Immature natural killer cell (primary cell): Measurements from ENCODE around the gene PRDM2. TPM values are rescaled to one million over a fixed set of nuclear protein-coding genes. Genes with fewer than 3 reads are reported as not detected.

Experiments used
- DNase-seq, 3 donors: peaks; one replicate each; pipeline ENCODE4 v3.0.0; 2022; ENCODE audit warnings: mixed read lengths in 1 of 3
- H3K27ac Mint-ChIP-seq, 6 donors: one replicate each; pipeline ENCODE4 v1.8.0; 2020; ENCODE audit warnings: mixed read lengths in 6 of 6, mild to moderate bottlenecking in 5 of 6, inconsistent platforms in 4 of 6, moderate library complexity in 3 of 6
- H3K27me3 Mint-ChIP-seq, 3 donors: one replicate each; pipeline ENCODE4 v1.8.0; 2020 to 2021; ENCODE audit warnings: low read depth in 3 of 3, mild to moderate bottlenecking in 3 of 3, mixed read lengths in 3 of 3, moderate library complexity in 3 of 3, inconsistent platforms in 1 of 3
- H3K36me3 Mint-ChIP-seq, 3 donors: one replicate each; pipeline ENCODE4 v1.8.0; 2020; ENCODE audit warnings: mixed read lengths in 3 of 3, inconsistent platforms in 2 of 3, mild to moderate bottlenecking in 2 of 3
- H3K4me1 Mint-ChIP-seq, 2 donors: one replicate each; pipeline ENCODE4 v1.8.0; 2020; ENCODE audit warnings: inconsistent platforms in 2 of 2, mild to moderate bottlenecking in 2 of 2, mixed read lengths in 2 of 2, moderate library complexity in 1 of 2
- H3K4me3 Mint-ChIP-seq, 5 donors: one replicate each; pipeline ENCODE4 v1.8.0; 2020; ENCODE audit warnings: mild to moderate bottlenecking in 5 of 5, mixed read lengths in 5 of 5, inconsistent platforms in 3 of 5, moderate library complexity in 3 of 5
- H3K9me3 Mint-ChIP-seq, 6 donors: one replicate each; pipeline ENCODE4 v1.8.0; 2020; ENCODE audit warnings: mild to moderate bottlenecking in 6 of 6, mixed read lengths in 6 of 6, inconsistent platforms in 4 of 6, moderate library complexity in 3 of 6
- polyA plus RNA-seq, 3 donors: library from polyadenylated mRNA; unstranded; fragments of 300-500 nt; fragmentation: Illumina TruSeq; gene quantifications; one replicate each; pipeline ENCODE4 v1.2.3, GENCODE V29; 2021

PRDM2 gene
- polyA plus RNA-seq, 3 donors from 2014 or later = 9.6 to 34.1 (median 10.8) TPM

DNA sequence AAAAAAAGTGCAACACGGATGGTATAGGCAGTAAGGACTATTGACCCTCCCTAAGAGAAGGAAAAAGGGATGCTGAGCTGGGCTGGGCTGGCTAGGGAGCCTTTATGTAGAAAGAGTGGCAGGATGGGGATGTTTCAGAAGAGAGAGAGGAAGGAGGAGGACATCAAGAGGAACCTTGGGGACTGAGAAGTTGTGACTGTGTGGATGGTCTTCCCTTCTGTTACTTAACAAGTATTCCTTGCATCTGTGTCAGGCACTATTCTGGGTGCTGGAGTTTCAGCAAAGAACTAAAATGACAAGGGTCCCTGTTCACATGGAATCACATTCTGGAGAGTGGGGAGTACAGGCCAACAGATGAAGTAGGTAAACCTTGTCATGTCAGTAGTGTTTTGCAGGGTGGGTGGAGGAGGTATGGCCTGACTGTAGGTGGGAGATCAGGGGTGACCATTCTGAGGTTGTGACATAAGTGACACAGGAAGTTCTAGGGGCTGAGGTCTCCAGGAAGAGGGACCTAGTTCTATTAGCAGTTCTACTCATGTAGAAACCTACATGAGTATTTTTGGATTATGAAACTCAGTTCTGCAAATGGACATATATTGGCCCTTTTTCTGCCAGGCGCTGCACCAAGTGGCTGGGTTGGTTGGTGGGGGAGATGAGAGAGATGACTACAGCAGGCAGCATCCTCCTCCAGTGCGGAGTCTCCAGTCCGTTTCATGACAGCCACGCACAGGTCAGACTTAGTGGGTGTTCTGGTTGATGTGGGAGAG, 53.8 kb downstream of the PRDM2 start:
- no peaks in the 10 kb centered on the region for H3K36me3 Mint-ChIP-seq
- no peaks in the 10 kb centered on the region for H3K9me3 Mint-ChIP-seq
- DNase-seq = peak; percentile 23 to 37 (median 26)
- peaks cover 85 to 93% of the 10 kb centered on the region in 2 donors for H3K4me1 Mint-ChIP-seq
- peak overlapping the region; percentile 39 to 89 (median 78) for H3K27ac Mint-ChIP-seq
- H3K27me3 Mint-ChIP-seq = peaks cover 6 to 20% (median 10%) of the 10 kb centered on the region in 3 donors
- peak overlapping the region; percentile 52 to 72 (median 58) for H3K4me3 Mint-ChIP-seq

- peaks cover 92 to 96% of the 10 kb centered on the region in 2 donors for H3K4me1 Mint-ChIP-seq
- peak overlapping the region; percentile 39 to 88 (median 66) for H3K27ac Mint-ChIP-seq
- peak overlapping the region; percentile 25 to 72 (median 58) for H3K4me3 Mint-ChIP-seq
- no peaks in the 10 kb centered on the region for H3K36me3 Mint-ChIP-seq
- H3K27me3 Mint-ChIP-seq = peaks cover 2 to 15% (median 7%) of the 10 kb centered on the region in 3 donors
- no peak for DNase-seq
- no peaks in the 10 kb centered on the region for H3K9me3 Mint-ChIP-seq
These were observed 54.6 kb downstream of the PRDM2 start for GRCh38 chr1:13754510-13755103.

- H3K4me1 Mint-ChIP-seq = peaks cover 93 to 96% of the 10 kb centered on the region in 2 donors
- peaks cover 0 to 6% (median 0%) of the 10 kb centered on the region in 3 donors for H3K27me3 Mint-ChIP-seq
- no peak for DNase-seq
- peak overlapping the region in 5 of 6 donors; percentile 5 to 75 (median 63) for H3K27ac Mint-ChIP-seq
- H3K4me3 Mint-ChIP-seq = peak overlapping the region; percentile 9 to 57 (median 42)
- no peaks in the 10 kb centered on the region for H3K36me3 Mint-ChIP-seq
- no peaks in the 10 kb centered on the region for H3K9me3 Mint-ChIP-seq
These were observed 56.7 kb downstream of the PRDM2 start for GRCh38 chr1:13756557-13757315.

DNA sequence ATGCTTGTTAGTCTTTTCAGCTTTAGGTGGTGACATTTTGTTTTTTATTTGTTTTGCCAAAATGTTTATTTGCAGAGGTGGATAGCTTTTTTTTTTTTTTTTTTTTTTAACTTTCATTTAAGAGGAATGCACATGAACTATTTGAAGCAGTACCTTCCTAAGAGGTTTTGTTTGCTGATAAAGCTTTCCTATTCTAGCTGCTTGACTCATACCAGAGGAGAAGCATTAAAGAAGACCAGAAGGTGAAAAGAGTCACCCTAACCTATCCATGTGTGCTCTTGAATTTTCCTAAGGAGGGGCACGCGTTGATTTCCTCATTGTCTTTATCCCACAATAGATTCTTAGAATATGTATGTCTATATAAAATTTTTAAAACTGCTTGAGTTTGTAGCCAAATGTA, 57.7 kb downstream of the PRDM2 start:
- no peaks in the 10 kb centered on the region for H3K36me3 Mint-ChIP-seq
- H3K9me3 Mint-ChIP-seq = no peaks in the 10 kb centered on the region
- peak overlapping the region in 4 of 6 donors; percentile 7 to 84 (median 74) for H3K27ac Mint-ChIP-seq
- H3K4me1 Mint-ChIP-seq = peaks cover 93 to 96% of the 10 kb centered on the region in 2 donors
- DNase-seq = no peak
- H3K27me3 Mint-ChIP-seq = peaks cover 0 to 2% (median 0%) of the 10 kb centered on the region in 3 donors
- peak overlapping the region; percentile 53 to 71 (median 65) for H3K4me3 Mint-ChIP-seq

GRCh38 chr1:13759072-13759471, 59.1 kb downstream of the PRDM2 start:
- no peaks in the 10 kb centered on the region for H3K27me3 Mint-ChIP-seq
- no peaks in the 10 kb centered on the region for H3K9me3 Mint-ChIP-seq
- no peak overlapping the region for H3K27ac Mint-ChIP-seq
- no peak for DNase-seq
- no peaks in the 10 kb centered on the region for H3K36me3 Mint-ChIP-seq
- H3K4me3 Mint-ChIP-seq = peak overlapping the region in 4 of 5 donors; percentile 34 to 57 (median 45)
- H3K4me1 Mint-ChIP-seq = peaks cover 92 to 96% of the 10 kb centered on the region in 2 donors

GRCh38 chr1:13760340-13760739, 60.4 kb downstream of the PRDM2 start:
- Mint-ChIP-seq H3K27me3 (no peaks in the 10 kb centered on the region), H3K36me3 (no peaks in the 10 kb centered on the region), H3K9me3 (no peaks in the 10 kb centered on the region), H3K27ac (no peak overlapping the region), H3K4me3 (peak overlapping the region in 1 of 5 donors; percentile 36), H3K4me1 (peaks cover 92 to 96% of the 10 kb centered on the region in 2 donors)
- no peak for DNase-seq

- Mint-ChIP-seq H3K36me3 (no peaks in the 10 kb centered on the region), H3K27me3 (no peaks in the 10 kb centered on the region), H3K9me3 (no peaks in the 10 kb centered on the region), H3K4me3 (no peak overlapping the region), H3K27ac (peak overlapping the region in 1 of 6 donors; percentile 31), H3K4me1 (peaks cover 95 to 99% of the 10 kb centered on the region in 2 donors)
- DNase-seq = no peak
These were observed 60.9 kb downstream of the PRDM2 start for GRCh38 chr1:13760921-13761320.

GRCh38 chr1:13761883-13762282, 61.9 kb downstream of the PRDM2 start:
- Mint-ChIP-seq H3K4me1 (peaks cover 93 to 100% of the 10 kb centered on the region in 2 donors), H3K36me3 (no peaks in the 10 kb centered on the region), H3K27me3 (no peaks in the 10 kb centered on the region), H3K27ac (peak overlapping the region in 3 of 6 donors; percentile 7 to 54 (median 48)), H3K4me3 (peak overlapping the region in 1 of 5 donors; percentile 8), H3K9me3 (no peaks in the 10 kb centered on the region)
- no peak for DNase-seq

DNA sequence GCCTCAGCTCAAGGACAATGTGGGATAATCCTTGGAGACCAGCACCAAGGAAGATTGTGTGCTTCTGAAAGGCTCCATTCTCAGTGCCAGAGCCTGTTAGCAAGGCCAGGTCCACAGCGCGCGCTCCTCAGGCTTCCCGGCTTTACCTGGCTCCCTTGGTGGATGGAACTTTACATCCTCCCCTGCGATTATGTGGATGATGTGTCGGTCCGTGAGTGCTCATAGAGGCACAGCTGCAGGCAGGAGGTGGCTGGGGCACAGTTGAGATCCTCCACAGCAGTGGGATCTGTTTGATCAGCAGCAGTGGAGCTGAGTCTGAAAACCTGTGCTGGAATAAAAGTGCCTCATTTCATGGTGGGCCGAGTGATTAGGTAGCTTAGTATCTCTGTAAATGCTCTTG, 62.7 kb downstream of the PRDM2 start:
- Mint-ChIP-seq H3K9me3 (no peaks in the 10 kb centered on the region), H3K4me1 (peaks cover 87 to 95% of the 10 kb centered on the region in 2 donors), H3K4me3 (peak overlapping the region in 2 of 5 donors; percentile 12 to 24), H3K27me3 (no peaks in the 10 kb centered on the region), H3K27ac (peak overlapping the region in 4 of 6 donors; percentile 19 to 73 (median 46)), H3K36me3 (no peaks in the 10 kb centered on the region)
- DNase-seq = no peak

- no peak for DNase-seq
- Mint-ChIP-seq H3K27me3 (no peaks in the 10 kb centered on the region), H3K4me1 (peaks cover 81 to 89% of the 10 kb centered on the region in 2 donors), H3K4me3 (peak overlapping the region in 3 of 5 donors; percentile 14 to 63 (median 22)), H3K36me3 (no peaks in the 10 kb centered on the region), H3K27ac (peak overlapping the region in 5 of 6 donors; percentile 10 to 83 (median 22)), H3K9me3 (no peaks in the 10 kb centered on the region)
These were observed 63.2 kb downstream of the PRDM2 start for GRCh38 chr1:13763222-13763621.

DNA sequence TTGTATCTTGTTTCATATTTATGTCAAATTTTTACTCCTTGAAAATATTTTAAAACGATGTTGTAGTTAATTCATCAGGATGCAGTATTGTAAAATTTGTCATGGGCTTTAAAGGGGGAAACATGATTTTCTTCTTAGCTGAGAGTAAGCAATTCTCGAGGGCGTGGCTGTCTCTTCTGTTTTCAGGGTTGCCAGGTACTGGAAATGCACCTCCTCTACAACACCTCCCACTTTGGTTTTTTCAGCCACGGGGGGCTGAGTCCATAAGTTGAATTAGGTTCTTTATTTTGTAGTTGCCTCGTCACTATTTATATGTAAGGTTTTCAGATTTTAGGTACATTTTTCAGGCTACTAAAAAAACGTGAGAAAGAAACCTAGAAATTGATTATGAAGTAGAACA, 64.0 kb downstream of the PRDM2 start:
- Mint-ChIP-seq H3K27me3 (no peaks in the 10 kb centered on the region), H3K4me1 (peaks cover 81 to 88% of the 10 kb centered on the region in 2 donors), H3K9me3 (no peaks in the 10 kb centered on the region), H3K36me3 (no peaks in the 10 kb centered on the region), H3K4me3 (peak overlapping the region; percentile 24 to 62 (median 54)), H3K27ac (peak overlapping the region; percentile 19 to 83 (median 64))
- DNase-seq = no peak

DNA sequence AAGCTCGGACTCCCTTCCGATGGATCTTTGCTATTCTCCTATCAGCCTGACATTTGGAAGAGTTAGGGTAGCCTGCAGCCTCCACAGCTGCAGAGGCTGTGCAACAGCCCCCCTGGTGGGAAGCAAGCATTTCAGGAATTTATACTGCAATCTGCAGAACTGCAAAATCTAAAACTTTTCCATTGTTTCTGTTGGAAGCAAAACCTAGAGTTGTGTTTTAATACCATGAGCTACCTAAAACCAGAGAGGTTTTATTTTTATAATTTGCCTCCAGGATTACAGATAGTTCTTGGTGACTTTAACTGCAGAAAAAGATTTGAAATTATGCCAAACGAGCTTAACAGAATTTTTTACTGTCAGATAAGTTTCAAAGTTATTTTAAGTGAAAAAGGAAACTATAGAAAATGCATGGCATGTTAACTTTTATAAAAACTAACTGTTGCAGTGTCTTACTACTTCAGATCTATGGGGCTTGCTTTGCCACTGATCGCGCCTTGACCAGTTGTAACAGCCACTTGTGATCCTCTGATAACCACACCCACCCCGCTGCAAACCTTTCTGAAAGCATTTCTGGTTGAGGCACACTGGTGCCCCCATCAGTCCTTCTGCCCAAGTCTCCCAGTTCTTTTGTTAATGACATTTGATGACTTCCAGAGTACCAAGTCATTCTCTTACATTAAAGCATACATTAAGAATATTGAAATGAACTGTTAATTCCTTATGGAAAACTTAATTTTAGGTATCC, 64.8 kb downstream of the PRDM2 start:
- no peaks in the 10 kb centered on the region for H3K36me3 Mint-ChIP-seq
- peak overlapping the region; percentile 41 to 65 (median 62) for H3K4me3 Mint-ChIP-seq
- H3K4me1 Mint-ChIP-seq = peaks cover 82 to 88% of the 10 kb centered on the region in 2 donors
- peaks cover 0 to under 1% (median 0%) of the 10 kb centered on the region in 3 donors for H3K27me3 Mint-ChIP-seq
- H3K9me3 Mint-ChIP-seq = no peaks in the 10 kb centered on the region
- DNase-seq = peak; percentile 66 to 69 (median 67)
- peak overlapping the region; percentile 5 to 55 (median 26) for H3K27ac Mint-ChIP-seq
